NT2/D1 (cell line): ENCODE results near the gene CYTH2.

ENCODE experiments used
- SUZ12 ChIP-seq: IDR thresholded peaks from 2 replicates; pipeline ENCODE4 v1.6.1; 2011; ENCODE audit not compliant: insufficient read length, insufficient read depth; ENCODE audit errors: extremely low read depth
- YY1 ChIP-seq: IDR thresholded peaks from 2 replicates; pipeline ENCODE4 v1.6.1; 2011; ENCODE audit not compliant: insufficient read length, insufficient read depth

- TF ChIP-seq SUZ12 (no peak), YY1 (no peak)
Observed at GRCh38 chr19:48493718-48494401, 24.7 kb downstream of the CYTH2 start.
